Omental fat pad (tissue), 4 donors: Measurements from ENCODE around the gene ADISSP. TPM values are rescaled to one million over a fixed set of nuclear protein-coding genes. Genes with fewer than 3 reads are reported as not detected.

Experiments used
- ATAC-seq: fragments of 150-250 bp; one replicate; pipeline ENCODE4 v1.9.1; 2016; ENCODE audit warnings: mild to moderate bottlenecking, moderate library complexity; ENCODE audit not compliant: low FRiP score
- DNase-seq: peaks from one replicate; pipeline ENCODE4 v3.0.0-alpha.2; 2019; ENCODE audit warnings: low spot score
- CTCF ChIP-seq, 3 donors: fragments of 450-650 bp; IDR thresholded peaks; one replicate each; pipeline ENCODE4 v1.5.1; 2016 to 2017; ENCODE audit warnings: antibody characterized with exemption in 3 of 3, mild to moderate bottlenecking in 3 of 3, moderate library complexity in 2 of 3
- total RNA-seq, 4 donors: library from RNA; depleted of rRNA; stranded (reverse); fragments of >200 nt; gene quantifications; one replicate each; pipeline ENCODE4 v1.1.0, GENCODE V29; 2016

The ADISSP gene
- total RNA-seq, 4 donors from 2014 or later = 19.7 to 32.3 (median 30.3) TPM

DNA sequence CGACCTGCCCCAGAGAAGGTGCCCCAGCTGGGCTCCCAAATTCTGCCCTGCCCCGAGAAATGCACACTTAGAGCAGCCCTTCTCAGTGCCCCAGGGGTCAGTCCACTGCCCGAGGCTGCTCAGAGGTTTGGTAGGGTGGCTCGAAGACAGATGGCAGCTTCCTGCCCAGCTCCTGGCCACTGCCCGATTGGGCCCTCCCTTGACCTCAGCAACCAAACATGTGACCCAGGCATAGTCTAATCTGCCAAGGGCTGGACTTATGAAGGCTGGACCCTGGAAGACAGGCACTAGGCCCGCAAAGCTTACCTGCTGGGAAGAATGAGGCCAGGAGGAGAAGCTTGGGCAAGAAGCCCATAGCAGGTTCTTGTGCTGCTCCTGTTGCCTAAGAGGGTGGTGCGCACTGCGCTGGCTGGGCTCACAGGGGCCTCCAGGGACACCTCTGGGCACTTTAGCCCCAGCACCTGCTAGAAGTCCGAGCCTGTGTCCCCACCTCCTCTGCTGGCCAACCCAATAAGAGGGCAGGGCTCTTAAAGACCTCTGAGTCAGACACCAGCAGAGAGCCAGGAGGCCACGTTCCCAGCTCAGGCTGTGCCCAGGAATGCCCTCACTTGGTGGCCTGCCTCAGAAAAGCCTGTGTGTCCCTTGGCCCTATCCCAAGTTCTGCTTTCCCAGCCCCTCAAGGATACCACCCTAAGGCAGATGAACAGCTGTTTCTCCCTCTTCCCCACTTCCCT is 60.6 kb downstream of the ADISSP start:
- ATAC-seq (no peak), DNase-seq (no peak)
- no peak for TF ChIP-seq CTCF (IDR thresholded peaks at IDR 0.05)

DNA sequence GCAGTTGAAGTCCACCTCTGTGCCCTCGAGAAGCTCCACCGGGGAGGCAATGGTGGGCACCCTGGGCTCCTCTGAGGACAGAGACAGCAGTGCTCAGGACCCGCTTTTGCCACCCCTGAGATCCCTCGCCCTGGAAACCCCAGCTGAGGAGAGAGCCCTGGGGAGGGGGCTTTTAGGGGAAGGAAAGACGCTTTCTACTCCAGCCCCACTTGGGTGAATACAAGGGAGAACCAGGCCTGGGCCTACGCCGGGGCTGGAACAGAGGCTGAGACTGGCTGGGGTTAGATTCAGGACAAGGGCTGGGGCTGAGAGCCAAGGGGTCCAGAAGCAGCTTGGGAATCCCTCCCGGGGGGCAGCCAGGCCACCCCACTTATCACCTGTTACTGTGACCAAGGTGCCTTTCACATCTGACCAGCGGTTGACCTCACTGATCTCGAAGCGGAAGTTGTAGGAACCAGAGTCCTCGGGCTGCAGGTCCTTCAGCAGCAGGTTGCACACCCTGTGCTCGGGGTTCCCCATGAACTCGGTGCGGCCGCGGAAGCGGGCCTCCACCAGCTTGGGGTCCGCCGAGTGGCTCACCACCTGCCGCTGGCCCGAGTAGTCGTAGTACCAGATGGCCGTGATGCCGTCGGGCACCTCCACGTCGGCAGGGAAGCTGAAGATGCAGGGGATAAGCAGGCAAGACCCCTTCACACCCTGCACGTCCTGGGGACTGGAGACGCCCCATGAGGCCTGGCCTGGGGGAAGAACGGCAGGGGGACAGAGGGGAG is 61.4 kb downstream of the ADISSP start:
- DNase-seq (no peak), ATAC-seq (no peak)
- no peak for TF ChIP-seq CTCF (IDR thresholded peaks at IDR 0.05)

GRCh38 chr20:3705491-3705969 is 62.0 kb downstream of the ADISSP start:
- TF ChIP-seq CTCF (IDR thresholded peaks at IDR 0.05) = no peak
- no peak for DNase-seq
- no peak for ATAC-seq

DNA sequence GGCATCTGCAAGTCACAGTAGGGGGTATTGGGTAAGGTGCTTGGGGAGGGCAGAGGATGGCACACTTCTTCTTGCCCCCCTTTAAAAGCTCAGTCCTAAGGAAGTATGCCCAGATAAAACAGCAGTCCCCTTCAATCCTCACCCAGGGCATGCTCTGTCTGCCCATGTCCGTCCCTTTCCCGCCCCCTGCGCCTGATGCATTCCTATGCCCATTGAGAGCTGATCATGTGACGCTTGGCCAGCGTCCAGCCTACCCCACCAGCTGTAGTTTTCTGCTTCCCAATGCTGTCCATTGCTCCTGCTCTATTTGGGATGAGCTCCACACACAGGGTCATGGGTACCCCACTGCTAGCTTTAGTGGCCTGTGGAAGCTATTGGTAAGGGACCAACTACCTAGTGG is 63.5 kb downstream of the ADISSP start:
- no peak for TF ChIP-seq CTCF (IDR thresholded peaks at IDR 0.05)

More for the DNA sequence above, 63.5 kb downstream of the ADISSP start:
- ATAC-seq (no peak), DNase-seq (no peak)

Other genes with a start within 250 kb of the ADISSP start
- gene GFRA4, start 104.4 kb downstream of the ADISSP start, total RNA-seq = not detected
- 10 to 100 TPM; 27.3 to 94.4 (median 51.9) TPM for gene ADAM33, start 85.7 kb downstream of the ADISSP start, total RNA-seq
- gene SIGLEC1, start 55.2 kb downstream of the ADISSP start, total RNA-seq = 10 to 100 TPM; 14.2 to 57.5 (median 27.5) TPM
- 10 to 100 TPM in 2 of 4 donors, 1 to 10 TPM in 2; 7.7 to 58.2 (median 19.3) TPM for gene HSPA12B, start 35.1 kb downstream of the ADISSP start, total RNA-seq
- under 1 TPM in 1 of 4 donors, not detected in 3; 0.56 TPM for gene SPEF1, start 13.7 kb upstream of the ADISSP start, total RNA-seq
- gene CENPB, start 19.0 kb upstream of the ADISSP start, total RNA-seq = 10 to 100 TPM; 52.2 to 98.4 (median 76.8) TPM
- gene CDC25B, start 28.6 kb upstream of the ADISSP start, total RNA-seq = 10 to 100 TPM; 11.7 to 44.3 (median 25.6) TPM
- gene AP5S1, start 52.8 kb upstream of the ADISSP start, total RNA-seq = 10 to 100 TPM; 10.9 to 19.2 (median 11.4) TPM
- 10 to 100 TPM; 21.8 to 37.8 (median 29.7) TPM for gene MAVS, start 79.1 kb upstream of the ADISSP start, total RNA-seq
- 10 to 100 TPM; 32.8 to 45.0 (median 39.7) TPM for gene PANK2, start 121.6 kb upstream of the ADISSP start, total RNA-seq
- gene RNF24, start 247.8 kb upstream of the ADISSP start, total RNA-seq = 10 to 100 TPM; 23.6 to 44.1 (median 28.1) TPM